B cell (primary cell): ENCODE data around the gene RHOV. TPM values are rescaled to one million over a fixed set of nuclear protein-coding genes. Genes with fewer than 3 reads are reported as not detected.

Experiments
- ATAC-seq: fragments of 200-7000 bp; cut with Tn5 transposase; one replicate; pipeline ENCODE4 v1.10.0; 2021; ENCODE audit warnings: low read depth, mild to moderate bottlenecking, moderate number of reproducible peaks, moderate library complexity
- CTCF ChIA-PET: fragments of 350-600 bp; sonication (Branson Sonifier 250); formaldehyde crosslinking; loops from one replicate; lab custom pipeline; 2021; ENCODE audit warnings: antibody characterized with exemption, inconsistent platforms; lab: Charles Lee
- POLR2A ChIA-PET: fragments of 350-600 bp; sonication (Branson Sonifier 250); formaldehyde crosslinking; loops from one replicate; lab custom pipeline; 2021; ENCODE audit warnings: antibody characterized with exemption; lab: Charles Lee
- DNase-seq: peaks from one replicate; pipeline ENCODE4 v3.0.0; 2013
- H2AFZ ChIP-seq: 2 replicates; pipeline ENCODE4 v1.6.1; 2012; ENCODE audit warnings: mild to moderate bottlenecking, low read depth, low read length; ENCODE audit not compliant: insufficient read depth, poor library complexity, severe bottlenecking
- H3K27ac ChIP-seq, 2 donors: 1 replicate in 1 of 2; 2 replicates in 1 of 2; pipeline ENCODE4 v1.5.1; 2012 to 2013; ENCODE audit warnings: low read length in 2 of 2, mild to moderate bottlenecking in 2 of 2, moderate library complexity in 1 of 2
- H3K27me3 ChIP-seq, 4 experiments: fragments of 200-600 bp in 1 of 4; sonication (generic) in 1 of 4; replicated peaks in 1 of 4; 1 replicate in 2 of 4; 2 replicates in 2 of 4; pipeline versions ENCODE4 v1.6.1 to v1.7.0; 2013 to 2016; ENCODE audit warnings: low read length in 3 of 4, mild to moderate bottlenecking in 2 of 4, mixed read lengths in 1 of 4, moderate library complexity in 1 of 4; ENCODE audit not compliant: insufficient read depth in 4 of 4, control insufficient read depth in 3 of 4; ENCODE audit errors: control extremely low read depth in 1 of 4
- H3K36me3 ChIP-seq, 2 experiments: replicated peaks in 1 of 2; 1 replicate in 1 of 2; 2 replicates in 1 of 2; pipeline versions ENCODE4 v1.6.1 to v1.7.1; 2013; ENCODE audit warnings: low read length in 1 of 2; ENCODE audit not compliant: insufficient read depth in 2 of 2, control insufficient read depth in 1 of 2; ENCODE audit errors: control extremely low read depth in 1 of 2, extremely low read depth in 1 of 2
- H3K4me1 ChIP-seq, 2 donors: fragments of 200-600 bp in 1 of 2; sonication (generic) in 1 of 2; 1 replicate in 1 of 2; 2 replicates in 1 of 2; pipeline versions ENCODE4 v1.5.1 to v1.6.1; 2013 to 2017; ENCODE audit warnings: low read length in 2 of 2; ENCODE audit not compliant: control insufficient read depth in 2 of 2, insufficient read depth in 2 of 2
- H3K4me2 ChIP-seq: replicated peaks from 2 replicates; pipeline ENCODE3; 2012; ENCODE audit warnings: mild to moderate bottlenecking, low read depth, low read length; ENCODE audit not compliant: poor library complexity, severe bottlenecking
- H3K4me3 ChIP-seq, 5 experiments: fragments of 200-600 bp in 1 of 5; sonication (generic) in 1 of 5; 1 replicate in 3 of 5; 2 replicates in 2 of 5; pipeline versions ENCODE4 v1.5.1 to v1.7.0; 2011 to 2016; ENCODE audit warnings: low read length in 4 of 5, mild to moderate bottlenecking in 4 of 5, low read depth in 2 of 5, control low read depth in 1 of 5, moderate library complexity in 1 of 5; ENCODE audit not compliant: insufficient read depth in 1 of 5; ENCODE audit errors: control extremely low read depth in 1 of 5, extremely low read depth in 1 of 5
- H3K79me2 ChIP-seq: fragments of 200-600 bp; sonication (generic); one replicate; pipeline ENCODE4 v1.6.0; 2016; ENCODE audit warnings: low read length; ENCODE audit not compliant: control insufficient read depth, insufficient read depth
- H3K9ac ChIP-seq: fragments of 200-600 bp; sonication (generic); 2 replicates; pipeline ENCODE4 v1.6.1; 2017; ENCODE audit warnings: mild to moderate bottlenecking, low read length, moderate library complexity
- H3K9me3 ChIP-seq, 3 donors: one replicate each; pipeline versions ENCODE4 v1.6.1 to v1.7.1; 2013; ENCODE audit warnings: low read length in 2 of 3; ENCODE audit not compliant: control insufficient read depth in 2 of 3, insufficient read depth in 1 of 3; ENCODE audit errors: control extremely low read depth in 1 of 3
- H4K20me1 ChIP-seq: 2 replicates; pipeline ENCODE4 v1.6.0; 2012; ENCODE audit warnings: mild to moderate bottlenecking, low read length; ENCODE audit not compliant: insufficient read depth, control insufficient read depth, poor library complexity, severe bottlenecking
- H3K27ac Mint-ChIP-seq: one replicate; pipeline ENCODE4 v1.8.0; 2021; ENCODE audit warnings: mixed read lengths
- H3K27me3 Mint-ChIP-seq: one replicate; pipeline ENCODE4 v1.8.0; 2021; ENCODE audit warnings: mixed read lengths
- H3K4me1 Mint-ChIP-seq: one replicate; pipeline ENCODE4 v1.8.0; 2021; ENCODE audit warnings: mixed read lengths
- H3K4me3 Mint-ChIP-seq: one replicate; pipeline ENCODE4 v1.8.0; 2021; ENCODE audit warnings: mixed read lengths
- H3K9me3 Mint-ChIP-seq: one replicate; pipeline ENCODE4 v1.8.0; 2022; ENCODE audit warnings: mixed read lengths; ENCODE audit not compliant: insufficient read depth
- EZH2 ChIP-seq: IDR thresholded peaks from 2 replicates; pipeline ENCODE4 v1.6.1; 2012; ENCODE audit warnings: borderline replicate concordance, low read depth, mild to moderate bottlenecking, moderate library complexity, low read length; ENCODE audit not compliant: insufficient read depth, poor library complexity, severe bottlenecking
- WGBS: methylation state at CpG from one replicate; pipeline ENCODE4 v1.1.5; 2013; ENCODE audit warnings: missing lambda C conversion rate; ENCODE audit not compliant: insufficient coverage; 5-methylcytosine and 5-hydroxymethylcytosine counted together
- intact Hi-C: fragments of 100-400 bp; cut with micrococcal nuclease; formaldehyde crosslinking; loops from one replicate; pipeline ENCODE4 v1.10.0; 2022
- polyA plus RNA-seq: library from polyadenylated mRNA; depleted of rRNA; stranded (reverse); fragments of >200 nt; gene quantifications from 2 replicates; pipeline ENCODE4 v1.2.3, GENCODE V29; 2012
- total RNA-seq, 2 donors: library from RNA; stranded (reverse); fragments of 120-200 nt in 1 of 2; gene quantifications; 1 replicate in 1 of 2; 2 replicates in 1 of 2; pipeline versions ENCODE4 v1.2.3 to v1.2.4, GENCODE V29; 2013 to 2022
- TF ChIP-seq, protein P1 (sequence below): fragments of 200-600 bp; IDR thresholded peaks from one replicate; pipeline ENCODE4 v1.8.0; 2022; ENCODE audit warnings: antibody characterized with exemption, mild to moderate bottlenecking

RHOV gene
- total and polyA plus RNA-seq, 2 donors (not counting 1 experiment from before 2014, with no cell fraction given): 0.54 TPM; not detected in 1

DNA sequence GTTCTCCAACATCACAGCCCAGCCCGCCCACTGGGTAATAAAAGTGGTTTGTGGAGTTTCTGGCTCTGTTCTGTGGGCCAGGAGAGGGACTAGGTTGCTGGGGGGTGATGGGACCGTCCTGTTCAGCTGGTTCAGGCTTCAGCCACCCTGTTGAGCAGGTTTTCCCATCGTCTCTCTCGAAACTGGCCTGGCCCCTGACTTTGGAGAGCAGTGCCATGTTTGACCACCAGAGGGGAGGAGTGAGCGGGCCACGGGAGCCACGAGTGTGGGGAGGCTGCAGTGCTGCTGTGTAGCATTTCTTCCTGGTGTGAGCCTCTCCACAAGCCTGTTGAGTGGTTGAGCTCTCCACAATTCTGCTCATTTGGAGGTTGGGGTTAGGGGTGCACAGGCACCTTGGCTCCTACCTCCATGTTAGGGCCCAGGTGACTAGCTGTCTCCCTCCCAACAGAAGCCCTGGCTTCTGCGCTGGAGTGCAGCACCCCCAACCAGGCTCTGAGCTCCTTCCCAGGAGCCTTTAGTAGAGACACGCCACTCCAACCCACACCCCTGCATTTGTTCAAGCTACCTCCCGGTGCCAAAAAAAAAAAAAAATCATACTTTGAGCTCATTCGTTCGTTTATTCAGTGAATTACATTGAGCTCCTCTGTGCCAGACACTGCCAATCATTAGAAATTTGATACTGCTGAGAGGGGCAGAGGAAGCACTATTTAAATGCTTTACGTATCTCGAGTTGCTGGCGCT lies 16.3 kb downstream of the RHOV start:
- Histone ChIP-seq H3K9me3 (no peaks in the 10 kb centered on the region), H3K79me2 (no peaks in the 10 kb centered on the region), H3K4me3 (no peak overlapping the region), H3K27me3 (no peaks in the 10 kb centered on the region), H2AFZ (peak overlapping the region; percentile 44), H3K4me1 (peaks cover 0 to 10% of the 10 kb centered on the region in 2 donors), H3K36me3 (no peaks in the 10 kb centered on the region), H3K4me2 (no peak overlapping the region), H3K9ac (no peak overlapping the region), H4K20me1 (no peaks in the 10 kb centered on the region), H3K27ac (no peak overlapping the region)
- 31% methylated on average over 9 of the region's 15 CpGs for WGBS
- DNase-seq: peak; percentile 82
- ChIA-PET CTCF (interaction anchor here (0.6 to 7.3 kb wide), 36 partner anchors 9 to 1240 kb away, joined by 3 to 189 read pairs (median 4); partner anchors contain the start of genes INO80, RAD51 and SPINT1), POLR2A (interaction anchor here (0.5 to 2.9 kb wide), 4 partner anchors 34 to 389 kb away, joined by 4 to 9 read pairs (median 4); partner anchors contain the start of genes GCHFR and VPS18)
- H3K27ac Mint-ChIP-seq: no peak overlapping the region
- TF ChIP-seq, protein P1, sequence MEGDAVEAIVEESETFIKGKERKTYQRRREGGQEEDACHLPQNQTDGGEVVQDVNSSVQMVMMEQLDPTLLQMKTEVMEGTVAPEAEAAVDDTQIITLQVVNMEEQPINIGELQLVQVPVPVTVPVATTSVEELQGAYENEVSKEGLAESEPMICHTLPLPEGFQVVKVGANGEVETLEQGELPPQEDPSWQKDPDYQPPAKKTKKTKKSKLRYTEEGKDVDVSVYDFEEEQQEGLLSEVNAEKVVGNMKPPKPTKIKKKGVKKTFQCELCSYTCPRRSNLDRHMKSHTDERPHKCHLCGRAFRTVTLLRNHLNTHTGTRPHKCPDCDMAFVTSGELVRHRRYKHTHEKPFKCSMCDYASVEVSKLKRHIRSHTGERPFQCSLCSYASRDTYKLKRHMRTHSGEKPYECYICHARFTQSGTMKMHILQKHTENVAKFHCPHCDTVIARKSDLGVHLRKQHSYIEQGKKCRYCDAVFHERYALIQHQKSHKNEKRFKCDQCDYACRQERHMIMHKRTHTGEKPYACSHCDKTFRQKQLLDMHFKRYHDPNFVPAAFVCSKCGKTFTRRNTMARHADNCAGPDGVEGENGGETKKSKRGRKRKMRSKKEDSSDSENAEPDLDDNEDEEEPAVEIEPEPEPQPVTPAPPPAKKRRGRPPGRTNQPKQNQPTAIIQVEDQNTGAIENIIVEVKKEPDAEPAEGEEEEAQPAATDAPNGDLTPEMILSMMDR: peak; percentile 93
- no peak for TF ChIP-seq EZH2
- no peaks in the 10 kb centered on the region for H3K9me3 Mint-ChIP-seq
- no peaks in the 10 kb centered on the region for H3K27me3 Mint-ChIP-seq
- peak; percentile 95 for ATAC-seq
- intact Hi-C loops: loop anchor here (1.0 to 5.0 kb wide), 3 partner anchors 37 to 328 kb away; partner anchors contain the start of gene VPS18
- H3K4me3 Mint-ChIP-seq: no peak overlapping the region
- H3K4me1 Mint-ChIP-seq: peaks cover 12% of the 10 kb centered on the region

DNA sequence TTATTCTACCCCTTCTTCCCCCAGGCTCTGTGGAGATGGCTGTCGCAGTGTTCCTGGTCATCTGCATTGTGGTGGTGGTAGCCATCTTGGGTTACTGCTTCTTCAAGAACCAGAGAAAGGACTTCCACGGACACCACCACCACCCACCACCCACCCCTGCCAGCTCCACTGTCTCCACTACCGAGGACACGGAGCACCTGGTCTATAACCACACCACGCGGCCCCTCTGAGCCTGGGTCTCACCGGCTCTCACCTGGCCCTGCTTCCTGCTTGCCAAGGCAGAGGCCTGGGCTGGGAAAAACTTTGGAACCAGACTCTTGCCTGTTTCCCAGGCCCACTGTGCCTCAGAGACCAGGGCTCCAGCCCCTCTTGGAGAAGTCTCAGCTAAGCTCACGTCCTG lies 17.3 kb downstream of the RHOV start:
- intact Hi-C loops: loop anchor here (1.0 to 5.0 kb wide), 3 partner anchors 38 to 329 kb away; partner anchors contain the start of gene VPS18
- peaks cover 12% of the 10 kb centered on the region for H3K4me1 Mint-ChIP-seq
- Histone ChIP-seq H3K79me2 (no peaks in the 10 kb centered on the region), H3K4me3 (no peak overlapping the region), H4K20me1 (no peaks in the 10 kb centered on the region), H3K27ac (no peak overlapping the region), H3K4me2 (no peak overlapping the region), H3K9ac (no peak overlapping the region), H2AFZ (no peak overlapping the region), H3K4me1 (peaks cover 0 to 10% of the 10 kb centered on the region in 2 donors), H3K9me3 (no peaks in the 10 kb centered on the region), H3K36me3 (no peaks in the 10 kb centered on the region), H3K27me3 (no peaks in the 10 kb centered on the region)
- CTCF ChIA-PET: interaction anchor here (0.6 to 7.3 kb wide), 11 partner anchors 8 to 332 kb away, joined by 3 to 189 read pairs (median 21); partner anchors contain the start of gene SPINT1
- H3K9me3 Mint-ChIP-seq: no peaks in the 10 kb centered on the region
- no peak overlapping the region for H3K27ac Mint-ChIP-seq
- H3K4me3 Mint-ChIP-seq: no peak overlapping the region
- POLR2A ChIA-PET: interaction anchor here (0.7 to 2.9 kb wide), 2 partner anchors 35 to 37 kb away, joined by 3 to 9 read pairs; partner anchors contain the start of gene VPS18
- DNase-seq: no peak
- TF ChIP-seq, protein P1: no peak
- no peak for TF ChIP-seq EZH2
- no peaks in the 10 kb centered on the region for H3K27me3 Mint-ChIP-seq
- no peak for ATAC-seq
- WGBS: 89% methylated on average over 8 of the region's 8 CpGs
